NCI-H510A treated with DMSO at 0.1 percent for 48 hours (cell line): ENCODE results near the gene CHST2.
A peak's percentile ranks its signal among the peaks of the same experiment; 100 is the strongest.
"Not testable (repeated sequence)": the region's sequence is repeated elsewhere in the genome, so short reads cannot be mapped to it uniquely, and the experiment has no call there.

Experiments used
- DNase-seq: peaks from one replicate; lab custom pipeline; 2025; lab: John Stamatoyannopoulos, UW

CHST2 gene

DNA sequence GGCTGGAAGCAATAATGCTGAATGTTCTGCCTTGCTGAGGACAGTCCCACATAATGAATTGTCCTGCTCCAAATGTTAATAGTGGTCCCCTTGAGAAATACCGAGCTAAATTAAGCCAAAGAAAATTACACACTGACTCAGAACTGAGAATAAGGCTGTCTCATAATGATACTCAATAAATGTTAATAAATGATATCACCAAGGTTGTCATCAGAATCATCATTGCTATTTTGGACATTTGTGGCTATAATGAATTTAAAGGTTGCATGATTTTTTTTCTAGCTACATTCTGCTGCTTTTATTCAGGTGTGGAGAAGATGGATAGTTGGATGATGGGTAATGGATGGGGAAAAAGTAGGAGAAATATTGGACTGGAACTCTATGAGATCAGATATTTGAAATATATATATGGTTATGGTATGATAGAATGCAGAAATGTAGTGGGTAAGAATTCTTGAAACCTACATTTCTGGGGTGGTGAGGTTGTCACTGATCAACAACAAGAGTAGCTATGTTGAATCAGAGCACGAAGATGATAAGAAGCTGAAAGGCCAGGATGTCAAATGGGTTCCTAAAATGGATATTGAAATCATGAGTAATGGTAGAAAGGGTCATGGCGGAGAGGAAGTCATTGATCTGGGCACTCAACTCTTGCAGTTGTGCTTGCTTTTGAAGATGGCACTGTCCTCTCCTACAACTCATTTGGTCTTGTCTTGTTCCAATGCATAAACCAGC is 12.8 kb downstream of the CHST2 start:
- no peak for DNase-seq

DNA sequence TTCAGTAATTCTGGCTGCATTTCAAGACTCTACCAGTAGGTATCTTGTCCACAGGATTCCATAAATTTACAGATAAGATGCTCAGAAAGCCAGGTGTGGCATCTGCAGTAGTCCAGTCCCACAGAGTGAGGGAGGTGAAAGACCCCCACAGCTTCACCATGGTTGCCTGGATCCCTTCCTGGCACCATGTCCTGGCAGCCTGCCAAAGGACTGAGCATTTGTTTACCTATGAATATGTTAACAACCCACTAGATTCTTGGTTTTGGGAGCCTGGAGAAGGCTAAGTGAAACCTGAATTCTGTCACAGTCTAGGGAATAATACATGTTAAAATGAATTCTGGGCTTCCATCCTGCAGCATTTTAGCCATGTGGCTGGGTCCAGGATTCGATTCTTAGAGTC is 14.9 kb downstream of the CHST2 start:
- peak; percentile 27 for DNase-seq

DNA sequence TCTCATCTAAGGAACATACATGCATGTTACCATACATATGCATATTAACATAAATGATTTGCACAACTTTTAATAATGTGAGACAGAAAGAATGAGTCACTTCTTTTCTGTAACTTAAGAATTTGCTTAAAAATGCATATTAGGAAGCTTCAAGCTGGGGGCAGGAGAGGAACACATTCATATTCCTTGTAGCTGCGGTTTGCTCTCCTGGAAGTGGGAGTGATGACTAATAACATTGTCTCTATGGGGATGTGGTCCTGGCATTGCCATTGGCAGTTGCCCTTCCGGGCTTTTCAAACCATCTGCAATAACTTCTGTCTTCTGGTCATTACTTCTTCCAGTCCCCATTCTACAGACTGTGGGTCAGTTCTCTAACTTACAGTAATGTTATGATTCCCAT is 15.6 kb downstream of the CHST2 start:
- no peak for DNase-seq

GRCh38 chr3:143137435-143138036 is 18.0 kb downstream of the CHST2 start:
- no peak for DNase-seq

DNA sequence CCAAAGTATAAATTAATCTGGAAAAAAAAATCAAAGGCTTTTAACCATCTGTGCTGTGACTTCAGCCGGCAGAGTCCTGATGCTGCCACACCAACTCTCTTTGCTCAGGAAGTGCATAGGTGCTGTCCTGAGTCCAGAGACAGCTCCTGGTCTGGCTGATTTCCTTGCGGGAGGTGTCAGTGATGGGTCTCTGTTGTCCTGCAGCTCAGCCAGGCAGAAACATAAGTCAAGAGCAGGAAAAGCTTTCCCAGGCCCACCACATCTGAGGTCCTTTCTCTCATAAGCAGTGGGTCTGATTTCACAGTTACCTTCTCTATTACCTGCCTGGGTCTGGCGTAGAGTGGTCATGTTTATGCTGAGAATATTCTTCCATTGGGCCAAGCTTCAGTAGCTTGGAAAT is 19.4 kb downstream of the CHST2 start:
- no peak for DNase-seq

- DNase-seq, result no peak
These were observed 20.2 kb downstream of the CHST2 start for GRCh38 chr3:143139762-143140161.

- no peak for DNase-seq
These were observed 21.0 kb downstream of the CHST2 start for GRCh38 chr3:143140550-143140949.

- no peak for DNase-seq
These were observed 22.8 kb downstream of the CHST2 start for GRCh38 chr3:143142354-143142753.

- DNase-seq, result no peak
These were observed 26.3 kb downstream of the CHST2 start for GRCh38 chr3:143145906-143146305.

DNA sequence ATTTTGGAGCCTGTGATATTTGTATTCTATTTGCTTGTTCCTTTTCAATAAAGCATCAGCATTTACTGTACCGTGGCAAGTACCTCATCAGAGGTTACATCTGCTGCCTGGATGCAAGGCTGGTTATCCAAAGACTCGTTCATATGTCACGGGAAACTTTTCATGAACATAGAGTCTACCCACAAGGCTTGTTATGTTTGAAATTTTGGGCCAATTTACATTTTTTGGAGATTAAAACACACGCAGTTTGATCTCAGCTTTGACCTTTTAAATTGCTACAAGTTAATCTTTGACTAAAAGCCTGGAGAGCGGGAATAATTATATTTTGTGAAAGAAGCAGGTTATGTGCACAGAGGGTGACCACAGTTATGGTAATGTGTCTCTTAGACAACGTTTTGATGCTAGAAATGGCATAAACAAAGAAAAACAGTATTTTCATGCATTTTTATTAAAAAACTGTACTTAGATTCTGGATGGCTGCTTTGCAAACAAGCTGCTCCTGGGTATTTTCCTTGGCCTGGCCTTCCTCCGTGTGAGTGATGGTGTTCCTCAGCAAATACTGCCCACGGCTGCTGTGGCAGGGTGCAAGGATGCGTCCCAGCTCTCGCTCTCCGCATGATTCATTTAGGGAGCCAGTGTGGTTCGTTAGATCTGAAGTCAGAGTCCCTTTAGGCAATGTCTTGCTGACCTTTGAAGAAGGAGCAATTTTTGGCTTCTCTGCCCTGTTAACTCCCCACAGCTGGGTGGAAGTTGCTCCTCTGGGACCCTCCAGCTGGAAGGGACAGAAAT is 27.1 kb downstream of the CHST2 start:
- no peak for DNase-seq

DNA sequence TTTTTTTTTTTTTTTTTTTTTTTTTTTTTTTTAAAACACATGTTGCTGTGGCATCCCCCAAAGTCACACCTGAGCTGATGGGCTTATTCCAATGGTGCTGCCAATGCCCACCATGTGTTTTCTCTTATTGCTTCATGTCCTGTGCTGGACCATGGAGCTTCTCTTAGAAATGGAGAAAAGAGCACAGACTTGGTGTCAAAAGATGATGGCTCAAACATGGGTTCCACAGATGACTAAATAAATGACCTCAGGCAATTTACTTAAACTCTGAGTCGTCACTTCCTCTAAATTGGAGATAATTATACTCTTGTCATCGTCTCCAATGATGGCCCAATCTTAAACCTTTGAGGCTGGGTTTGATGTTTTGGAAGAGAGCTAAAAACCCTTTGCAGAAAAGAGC is 28.1 kb downstream of the CHST2 start:
- no peak for DNase-seq

DNA sequence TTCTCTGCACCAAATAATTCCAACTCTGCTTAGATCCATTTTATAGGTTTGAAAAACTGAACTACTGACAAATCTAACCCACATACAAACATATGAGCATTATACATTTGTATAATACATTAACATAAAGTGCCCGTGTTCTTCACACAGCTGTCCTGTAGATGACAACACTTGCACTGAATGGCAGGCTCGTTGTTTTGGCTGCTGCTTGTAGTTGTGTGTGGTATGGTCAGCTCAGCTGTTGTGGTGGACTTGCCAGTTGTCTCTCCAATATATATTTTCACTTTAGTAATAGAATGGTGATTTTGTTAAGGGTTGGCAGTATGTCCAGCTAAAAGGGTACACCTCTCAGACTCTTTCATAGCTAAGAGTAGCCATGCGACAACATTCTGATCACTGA is 30.5 kb downstream of the CHST2 start:
- no peak for DNase-seq

- no peak for DNase-seq
These were observed 31.6 kb downstream of the CHST2 start for GRCh38 chr3:143151004-143151731.

- no peak for DNase-seq
These were observed 32.5 kb downstream of the CHST2 start for GRCh38 chr3:143152043-143152442.

DNA sequence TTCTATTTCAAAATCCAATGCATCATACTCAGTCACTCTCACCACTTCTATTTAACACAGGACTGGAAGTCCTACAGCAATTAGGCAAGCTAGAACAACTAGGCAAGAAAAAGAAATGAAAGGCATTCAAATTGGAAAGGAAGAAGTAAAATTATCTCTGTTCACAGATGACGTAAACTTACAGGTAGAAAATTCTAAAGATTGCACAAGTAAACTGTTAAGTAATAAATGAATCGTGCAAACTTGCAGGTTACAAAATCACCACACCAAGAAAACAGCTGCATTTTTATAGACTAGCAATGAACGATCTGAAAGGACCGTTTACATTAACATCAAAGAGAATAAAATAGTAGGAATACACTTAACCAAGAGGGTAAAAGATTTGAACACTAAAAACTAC is 36.2 kb downstream of the CHST2 start:
- DNase-seq, result no peak

GRCh38 chr3:143158014-143158988 is 38.7 kb downstream of the CHST2 start:
- DNase-seq, result no peak

DNA sequence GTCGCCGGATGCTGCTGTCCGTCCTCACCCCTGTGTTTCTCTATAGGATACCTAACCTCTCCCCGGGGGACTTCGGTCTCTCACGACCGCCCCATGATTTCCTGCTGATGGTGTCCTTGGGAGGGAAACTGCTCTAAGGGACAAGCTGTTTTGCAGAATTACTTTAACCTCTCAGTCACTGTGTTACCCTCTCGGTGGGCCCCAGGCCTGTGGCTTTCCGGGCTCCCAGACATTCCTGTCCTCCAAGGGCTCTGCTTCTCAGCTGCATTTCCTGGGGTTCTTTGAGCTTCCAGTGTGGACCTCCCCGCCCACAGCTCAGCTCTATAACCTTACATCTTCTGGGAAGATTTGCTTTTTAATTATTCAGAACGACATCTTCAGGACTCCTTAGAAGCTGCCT is 40.9 kb downstream of the CHST2 start:
- no peak for DNase-seq

DNA sequence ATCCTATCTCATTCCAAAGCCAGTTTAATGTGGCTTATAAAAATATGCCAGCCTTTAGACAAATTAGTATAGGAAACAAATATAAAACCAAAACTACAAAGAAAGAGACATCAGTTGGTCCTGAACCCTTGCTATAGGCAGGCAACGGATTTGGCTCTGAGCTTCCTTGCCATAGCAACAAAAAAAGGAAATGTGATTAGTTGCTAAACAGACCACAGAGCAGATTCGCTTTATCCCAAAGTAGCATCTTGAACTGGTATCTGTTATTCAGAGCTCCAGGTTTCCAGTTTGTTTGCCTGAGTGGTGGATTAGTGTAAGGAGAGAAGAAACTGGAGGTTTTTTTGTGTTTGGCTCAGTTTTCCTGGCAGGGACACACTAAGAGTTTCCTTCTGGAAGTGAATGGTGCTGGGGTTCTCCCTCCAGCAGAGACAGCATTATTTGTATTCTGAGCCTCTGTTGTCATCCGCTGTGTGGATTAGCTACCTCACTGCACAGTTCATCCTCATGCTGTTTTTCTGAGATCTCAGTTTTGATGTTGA is 44.1 kb downstream of the CHST2 start:
- DNase-seq, result no peak

DNA sequence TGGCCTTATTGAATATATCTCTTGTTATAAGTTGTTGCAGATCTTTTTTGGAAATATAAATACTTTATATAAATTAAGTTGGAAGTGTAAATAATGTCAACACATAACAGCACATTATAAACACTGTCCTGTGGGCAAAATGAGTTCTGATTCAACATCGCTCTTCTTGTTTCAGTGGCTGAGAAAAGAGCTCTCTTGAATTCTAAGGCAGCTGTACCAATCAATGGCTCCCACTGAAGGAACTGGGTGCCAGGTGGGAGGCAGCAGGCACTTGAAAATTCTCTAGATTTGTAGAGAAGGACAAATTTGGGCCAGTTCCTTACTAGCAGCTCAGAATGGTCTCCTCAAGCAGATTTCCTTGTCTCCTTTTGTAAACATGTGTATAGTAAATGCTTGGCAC is 45.6 kb downstream of the CHST2 start:
- DNase-seq, result no peak

GRCh38 chr3:143165612-143166285 is 46.2 kb downstream of the CHST2 start:
- not testable (repeated sequence) for DNase-seq
